K562 (cell line): Measurements from ENCODE around the gene CTNNA3. TPM values are rescaled to one million over a fixed set of nuclear protein-coding genes. Genes with fewer than 3 reads are reported as not detected.

ENCODE experiments used
- ATAC-seq: fragments of 200-7000 bp; cut with Tn5 transposase; 3 replicates; pipeline ENCODE4 v1.9.1; 2020; ENCODE audit warnings: moderate library complexity
- BruUV-seq: library from RNA; stranded (reverse); fragments of 400-500 nt; replicated peaks from 2 replicates; lab custom pipeline; 2021; lab: Mats Ljungman, UMichigan
- CTCF ChIA-PET: fragments of 300-600 bp; formaldehyde crosslinking; extraction: SDS; loops from one replicate; lab custom pipeline; 2021; ENCODE audit warnings: low intra/inter-chr PET ratio; lab: Yijun Ruan, JAX
- POLR2A ChIA-PET: fragments of 300-600, 350-650 bp; sonication (Branson Sonifier 250); formaldehyde crosslinking; extraction: SDS; loops from one replicate; lab custom pipeline; 2021; ENCODE audit warnings: antibody characterized with exemption, inconsistent platforms; lab: Yijun Ruan, JAX
- DNase-seq, 4 experiments: peaks; one replicate each; pipeline versions ENCODE4 v3.0.0 to v3.0.0-alpha.2; 2011 to 2018; ENCODE audit warnings: low spot score in 3 of 4, mixed read lengths in 3 of 4; ENCODE audit errors: extremely low read depth in 1 of 4
- FAIRE-seq: peaks from 2 replicates; lab custom pipeline; 2011; peaks lifted over from hg19 to GRCh38; lab: Jason Lieb, UNC
- H2AFZ ChIP-seq: 2 replicates; pipeline ENCODE4 v1.6.0; 2011; ENCODE audit warnings: low read depth, low read length, control low read depth, inconsistent platforms
- H3K27ac ChIP-seq: fragments of 200-600 bp; 3 replicates; pipeline ENCODE4 v1.8.0; 2011; ENCODE audit warnings: low read depth, mild to moderate bottlenecking, control low read depth, inconsistent platforms, low read length, moderate library complexity, mixed read lengths; ENCODE audit errors: extremely low read depth
- H3K27me3 ChIP-seq, 2 experiments: fragments of 300-600 bp in 1 of 2; 2 replicates in 1 of 2; 3 replicates in 1 of 2; pipeline versions ENCODE4 v1.6.0 to v1.8.0; 2011; ENCODE audit warnings: inconsistent platforms in 2 of 2, low read length in 2 of 2, mild to moderate bottlenecking in 1 of 2, mixed read lengths in 1 of 2, moderate library complexity in 1 of 2; ENCODE audit not compliant: control insufficient read depth in 2 of 2, insufficient read depth in 2 of 2
- H3K36me3 ChIP-seq: fragments of 300-600 bp; 3 replicates; pipeline ENCODE4 v1.8.0; 2011; ENCODE audit warnings: mild to moderate bottlenecking, low read length, inconsistent platforms; ENCODE audit not compliant: control insufficient read depth, insufficient read depth
- H3K4me1 ChIP-seq, 2 experiments: fragments of 200-600 bp in 1 of 2; replicated peaks in 1 of 2; 2 replicates in 1 of 2; 3 replicates in 1 of 2; pipeline versions ENCODE4 v1.5.1 to v1.8.0; 2011; ENCODE audit warnings: inconsistent platforms in 2 of 2, low read length in 2 of 2, mild to moderate bottlenecking in 1 of 2, mixed read lengths in 1 of 2, moderate library complexity in 1 of 2; ENCODE audit not compliant: control insufficient read depth in 2 of 2, insufficient read depth in 2 of 2
- H3K4me2 ChIP-seq: 2 replicates; pipeline ENCODE4 v1.6.1; 2011; ENCODE audit warnings: low read length, control low read depth, inconsistent platforms, mixed read lengths; ENCODE audit not compliant: insufficient read depth
- H3K4me3 ChIP-seq: fragments of 200-600 bp; sonication (generic), shearing (Covaris generic); 2 replicates; pipeline ENCODE4 v1.5.1; 2016; ENCODE audit warnings: control low read depth, inconsistent platforms
- H3K79me2 ChIP-seq: fragments of 200-600 bp; 3 replicates; pipeline ENCODE4 v1.8.0; 2011; ENCODE audit warnings: low read length, inconsistent platforms; ENCODE audit not compliant: control insufficient read depth, insufficient read depth
- H3K9ac ChIP-seq, 2 experiments: 2 replicates each; pipeline versions ENCODE4 v1.6.0 to v1.6.1; 2011; ENCODE audit warnings: low read depth in 2 of 2, low read length in 2 of 2, control low read depth in 1 of 2, inconsistent platforms in 1 of 2, mild to moderate bottlenecking in 1 of 2, mixed read lengths in 1 of 2; ENCODE audit not compliant: insufficient read depth in 1 of 2
- H3K9me1 ChIP-seq: one replicate; pipeline ENCODE4 v1.6.0; 2011; ENCODE audit warnings: inconsistent platforms, mild to moderate bottlenecking, low read length, moderate library complexity; ENCODE audit not compliant: control insufficient read depth, insufficient read depth
- H3K9me3 ChIP-seq: replicated peaks from 2 replicates; pipeline ENCODE4 v1.5.1; 2011; ENCODE audit warnings: low read depth, low read length, inconsistent platforms; ENCODE audit not compliant: control insufficient read depth, insufficient read depth
- H4K20me1 ChIP-seq: replicated peaks from 2 replicates; pipeline ENCODE4 v1.6.1; 2011; ENCODE audit warnings: low read length, inconsistent platforms, mixed read lengths; ENCODE audit not compliant: control insufficient read depth, insufficient read depth
- CHAMP1 ChIP-seq: fragments of 450-650 bp; IDR thresholded peaks from 2 replicates; pipeline ENCODE4 v1.6.1; 2016; ENCODE audit warnings: mild to moderate bottlenecking
- CLOCK ChIP-seq: fragments of 250-450 bp; sonication (Bioruptor Pico); IDR thresholded peaks from 2 replicates; pipeline ENCODE4 v1.4.0; 2020; ENCODE audit warnings: mild to moderate bottlenecking, moderate library complexity, borderline replicate concordance
- CTCF ChIP-seq, 3 experiments: IDR thresholded peaks in 2 of 3; conservative IDR thresholded peaks in 1 of 3; 2 replicates each; pipeline ENCODE4 v1.5.1; 2011 to 2012; ENCODE audit warnings: low read length in 3 of 3, mild to moderate bottlenecking in 3 of 3, control low read depth in 2 of 3, improper control_type of control experiment in 1 of 3, inconsistent platforms in 1 of 3, low read depth in 1 of 3, mixed read lengths in 1 of 3, moderate library complexity in 1 of 3; ENCODE audit not compliant: insufficient read depth in 2 of 3
- ETV5 ChIP-seq: sonication (generic); formaldehyde crosslinking; IDR thresholded peaks from 2 replicates; pipeline ENCODE4 v1.4.0; 2020; ENCODE audit warnings: low read depth, mild to moderate bottlenecking, missing genetic modification reagents
- NCOA6 ChIP-seq: fragments of 450-650 bp; IDR thresholded peaks from 2 replicates; pipeline ENCODE4 v1.6.1; 2017; ENCODE audit warnings: mild to moderate bottlenecking
- SFPQ ChIP-seq: fragments of 200-400 bp; formaldehyde crosslinking; IDR thresholded peaks from 2 replicates; pipeline ENCODE4 v1.6.1; 2017; ENCODE audit warnings: mild to moderate bottlenecking, low read depth, low read length, moderate library complexity
- TAF9B ChIP-seq: fragments of 450-650 bp; IDR thresholded peaks from 2 replicates; pipeline ENCODE4 v1.6.1; 2018; ENCODE audit warnings: mild to moderate bottlenecking; ENCODE audit not compliant: partially characterized antibody
- TSC22D4 ChIP-seq: fragments of 450-650 bp; IDR thresholded peaks from 2 replicates; pipeline ENCODE4 v1.6.1; 2016; ENCODE audit warnings: missing genetic modification characterization, missing biosample characterization, control low read depth
- ZNF449 ChIP-seq: fragments of 250-450 bp; sonication (Bioruptor Pico); IDR thresholded peaks from 2 replicates; pipeline ENCODE4 v1.8.0; 2022; ENCODE audit warnings: moderate library complexity, mild to moderate bottlenecking, inconsistent platforms
- ZNF57 ChIP-seq: fragments of 450-650 bp; formaldehyde crosslinking; IDR thresholded peaks from 2 replicates; pipeline ENCODE4 v1.4.0; 2020; ENCODE audit warnings: mild to moderate bottlenecking, moderate library complexity
- WGBS: fragments of 100-300 bp; shearing (Covaris generic); methylation state at CpG from one replicate; pipeline ENCODE4 v1.1.6; 2016; ENCODE audit warnings: low coverage, mixed read lengths; ENCODE audit not compliant: insufficient coverage; ENCODE audit errors: missing lambda C conversion rate; 5-methylcytosine and 5-hydroxymethylcytosine counted together
- in situ Hi-C: fragments of 300-500 bp; cut with MboI; formaldehyde crosslinking; loops from 4 replicates; pipeline ENCODE4 v1.15.0; 2018; ENCODE audit warnings: inconsistent platforms, mixed read lengths
- intact Hi-C: fragments of 100-400 bp; cut with micrococcal nuclease; formaldehyde crosslinking; loops from 2 replicates; pipeline ENCODE4 v1.14.2; 2022
- polyA plus RNA-seq, 8 experiments: library from polyadenylated mRNA; depleted of rRNA in 4 of 8; stranded (reverse) in 5 of 8; unstranded in 3 of 8; fragments of >200 nt; fragmentation: Nextera tagmentation in 2 of 8; fragmentation: Illumina TruSeq in 1 of 8; extraction: Ambion mirVana in 2 of 8; extraction: Trizol in 1 of 8; gene quantifications; 2 replicates each; pipeline versions ENCODE4 v1.2.1 to v1.2.3, GENCODE V29; 2011 to 2014; ENCODE audit warnings: inconsistent platforms in 1 of 8, missing spikeins in 1 of 8
- total RNA-seq, 7 experiments: library from RNA; depleted of rRNA in 6 of 7; stranded (reverse); fragments of >200 nt in 6 of 7; fragmentation: Illumina TruSeq in 2 of 7; extraction: Trizol in 2 of 7; gene quantifications; 2 replicates each; pipeline versions ENCODE4 v1.2.1 to v1.2.3, GENCODE V29; 2011 to 2021; ENCODE audit warnings: low replicate concordance in 1 of 7

Gene CTNNA3
- total and polyA plus RNA-seq, 9 of the 15 experiments (the other 6 are each of a cell fraction or from before 2014, with no cell fraction given), result 0.04 TPM; not detected in 8

GRCh38 chr10:65943451-65943850 is 1752.5 kb downstream of the CTNNA3 start:
- in situ Hi-C loops, result no loop called here
- POLR2A ChIA-PET, result no interaction called here

More at GRCh38 chr10:65943451-65943850, 1752.5 kb downstream of the CTNNA3 start:
- H3K4me2 ChIP-seq, result no peak overlapping the region
- 2% methylated on average over 2 of the region's 2 CpGs for WGBS
- no peak for TF ChIP-seq ZNF449 (CRISPR knock-in tag)
- TF ChIP-seq NCOA6, result no peak
- TF ChIP-seq CTCF (IDR thresholded peaks at IDR 0.05 in 2 of 3, conservative IDR thresholded peaks at IDR 0.05 in 1 of 3; ENCODE audit: insufficient read depth in 2 of 3, low read depth in 1 of 3, low read length in 3 of 3), result no peak
- TF ChIP-seq TSC22D4 (tag), result no peak
- no peak for TF ChIP-seq CHAMP1
- TF ChIP-seq SFPQ, result no peak
- no peak for TF ChIP-seq ETV5 (CRISPR knock-in tag)
- TF ChIP-seq ZNF57 (CRISPR knock-in tag), result no peak
- TF ChIP-seq CLOCK (CRISPR knock-in tag), result no peak
- no peak for TF ChIP-seq TAF9B
- H3K9me1 ChIP-seq, result no peaks in the 10 kb centered on the region
- intact Hi-C loops, result no loop called here
- no peaks in the 10 kb centered on the region for H3K4me1 ChIP-seq
- H2AFZ ChIP-seq, result no peak overlapping the region
- CTCF ChIA-PET, result no interaction called here
- H3K36me3 ChIP-seq, result no peaks in the 10 kb centered on the region
- H3K9me3 ChIP-seq, result no peaks in the 10 kb centered on the region
- no peaks in the 10 kb centered on the region for H4K20me1 ChIP-seq
- no TSS peak for BruUV-seq
- ATAC-seq (no peak), DNase-seq (no peak), FAIRE-seq (no peak)
- no peaks in the 10 kb centered on the region for H3K27me3 ChIP-seq
- H3K79me2 ChIP-seq, result no peaks in the 10 kb centered on the region
- no peak overlapping the region for H3K27ac ChIP-seq
- no peak overlapping the region for H3K4me3 ChIP-seq
- H3K9ac ChIP-seq, result no peak overlapping the region
